Measurements from ENCODE around the gene RSPO4. TPM values are rescaled to one million over a fixed set of nuclear protein-coding genes. Genes with fewer than 3 reads are reported as not detected.

The RSPO4 gene
- total RNA-seq, 1 donor from 2014 or later, result 0.11 TPM

DNA sequence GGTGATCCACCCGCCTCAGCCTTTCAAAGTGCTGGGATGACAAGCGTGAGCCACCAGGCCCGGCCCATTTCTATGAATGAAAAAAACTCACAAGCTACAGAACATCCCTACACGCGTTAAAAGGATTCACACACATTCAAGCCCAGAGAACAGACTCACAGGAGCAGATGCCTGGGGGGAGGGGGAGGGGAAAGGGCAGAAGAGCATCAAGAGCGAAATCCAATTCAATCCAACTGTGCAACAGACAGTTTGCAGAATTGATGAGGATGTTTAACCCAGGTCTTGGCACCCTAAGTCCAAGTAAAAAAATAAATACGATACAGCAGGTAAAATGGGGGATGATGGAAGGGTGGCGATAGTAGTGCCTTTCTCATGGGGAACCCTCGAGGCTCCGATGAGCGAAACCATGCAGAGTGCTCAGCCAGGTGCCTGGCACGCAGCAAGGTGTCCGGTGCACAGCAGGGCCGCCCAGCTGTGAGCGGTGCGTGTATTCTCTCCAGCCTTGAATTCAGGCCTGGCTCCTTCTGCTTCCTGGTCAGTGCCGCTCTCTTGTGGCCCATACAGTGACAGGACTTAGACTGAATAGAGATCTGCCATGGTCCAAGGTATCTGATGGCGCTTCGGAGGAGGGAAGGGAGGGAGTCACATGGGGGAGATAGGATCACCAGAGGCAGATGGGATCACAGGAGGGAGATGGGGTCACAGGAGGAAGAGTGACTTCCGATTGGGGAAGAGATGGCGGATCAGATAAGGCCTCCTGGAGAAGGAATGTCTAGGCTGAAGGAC, 50.5 kb downstream of the RSPO4 start:
- Mint-ChIP-seq H3K9me3 (no peaks in the 10 kb centered on the region), H3K4me3 (no peak overlapping the region), H3K36me3 (ENCODE audit: low read depth) (no peaks in the 10 kb centered on the region), H3K27ac (no peak overlapping the region), H3K27me3 (peaks cover 31% of the 10 kb centered on the region), H3K4me1 (peaks cover 2% of the 10 kb centered on the region)
- no peak for ATAC-seq (ENCODE audit: low read depth)
- CTCF ChIA-PET, result interaction anchor here (1.4 kb wide), 1 partner anchor 136 kb away, joined by 4 read pairs; no protein-coding TSS in a partner anchor
- TF ChIP-seq CTCF (IDR thresholded peaks at IDR 0.05), result no peak
- no peak for DNase-seq
- POLR2A ChIA-PET, result no interaction called here
- intact Hi-C loops (cut with micrococcal nuclease), result no loop called here

DNA sequence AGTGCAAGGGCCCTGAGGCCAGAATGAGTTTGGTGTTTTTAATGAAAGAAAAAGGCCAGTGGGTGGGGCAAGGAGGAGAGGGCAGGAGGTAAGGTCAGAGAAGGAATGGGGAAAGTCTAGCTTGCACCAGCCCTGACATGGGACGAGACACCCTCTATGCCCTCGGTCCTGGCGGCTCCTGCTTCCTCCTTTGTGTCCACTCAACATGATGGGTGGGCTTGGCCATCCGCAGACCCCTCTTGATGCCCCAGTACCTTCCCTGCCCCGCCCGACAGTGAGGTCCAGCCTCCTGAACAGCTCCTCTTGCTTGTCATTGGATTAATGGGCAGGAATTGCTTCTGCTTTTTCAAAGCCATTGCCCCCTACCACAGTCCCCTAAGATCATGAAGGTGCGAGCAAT, 52.4 kb downstream of the RSPO4 start:
- H3K4me1 Mint-ChIP-seq, result no peaks in the 10 kb centered on the region
- no peaks in the 10 kb centered on the region for H3K9me3 Mint-ChIP-seq
- no peak for ATAC-seq (ENCODE audit: low read depth)
- POLR2A ChIA-PET, result no interaction called here
- peaks cover 17% of the 10 kb centered on the region for H3K27me3 Mint-ChIP-seq
- CTCF ChIA-PET, result no interaction called here
- no peak for DNase-seq
- H3K4me3 Mint-ChIP-seq, result no peak overlapping the region
- H3K27ac Mint-ChIP-seq, result no peak overlapping the region
- intact Hi-C loops (cut with micrococcal nuclease), result no loop called here
- TF ChIP-seq CTCF (IDR thresholded peaks at IDR 0.05), result no peak
- H3K36me3 Mint-ChIP-seq (ENCODE audit: low read depth), result no peaks in the 10 kb centered on the region

GRCh38 chr20:946826-947225, 55.3 kb downstream of the RSPO4 start:
- POLR2A ChIA-PET, result no interaction called here
- TF ChIP-seq CTCF (IDR thresholded peaks at IDR 0.05), result no peak
- ATAC-seq (ENCODE audit: low read depth), result no peak
- peaks cover 14% of the 10 kb centered on the region for H3K27me3 Mint-ChIP-seq
- no peak for DNase-seq
- H3K4me3 Mint-ChIP-seq, result no peak overlapping the region
- H3K9me3 Mint-ChIP-seq, result no peaks in the 10 kb centered on the region
- no peak overlapping the region for H3K27ac Mint-ChIP-seq
- no peaks in the 10 kb centered on the region for H3K36me3 Mint-ChIP-seq (ENCODE audit: low read depth)
- H3K4me1 Mint-ChIP-seq, result no peaks in the 10 kb centered on the region
- intact Hi-C loops (cut with micrococcal nuclease), result no loop called here
- CTCF ChIA-PET, result interaction anchor here (2.3 kb wide), 1 partner anchor 9 kb away, joined by 13 read pairs; no protein-coding TSS in a partner anchor

DNA sequence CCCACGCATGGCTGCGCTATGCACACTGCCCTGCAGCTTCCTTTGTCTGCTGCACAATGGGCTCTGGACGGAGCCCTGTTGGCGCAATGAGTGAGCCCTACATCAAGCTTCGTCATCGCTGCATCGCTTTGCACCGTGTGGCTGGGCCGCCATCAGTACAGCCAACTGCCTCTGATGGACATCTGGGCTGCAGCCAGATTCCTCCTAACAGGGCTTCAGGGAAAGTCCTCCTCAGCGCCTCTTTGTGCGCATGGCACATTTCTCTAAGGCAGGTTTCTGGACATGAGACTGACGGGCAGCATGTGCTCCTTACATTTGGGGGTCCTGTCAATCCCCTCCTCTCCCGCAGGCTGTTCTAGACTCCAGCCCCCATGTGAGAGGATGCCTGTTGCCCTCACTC, 56.3 kb downstream of the RSPO4 start:
- no peak for TF ChIP-seq CTCF (IDR thresholded peaks at IDR 0.05)
- H3K4me1 Mint-ChIP-seq, result no peaks in the 10 kb centered on the region
- H3K9me3 Mint-ChIP-seq, result no peaks in the 10 kb centered on the region
- peaks cover 15% of the 10 kb centered on the region for H3K27me3 Mint-ChIP-seq
- POLR2A ChIA-PET, result no interaction called here
- ATAC-seq (ENCODE audit: low read depth) (no peak), DNase-seq (no peak)
- no peaks in the 10 kb centered on the region for H3K36me3 Mint-ChIP-seq (ENCODE audit: low read depth)
- intact Hi-C loops (cut with micrococcal nuclease), result no loop called here
- CTCF ChIA-PET, result interaction anchor here (2.3 kb wide), 1 partner anchor 10 kb away, joined by 13 read pairs; no protein-coding TSS in a partner anchor
- no peak overlapping the region for H3K27ac Mint-ChIP-seq
- H3K4me3 Mint-ChIP-seq, result no peak overlapping the region

DNA sequence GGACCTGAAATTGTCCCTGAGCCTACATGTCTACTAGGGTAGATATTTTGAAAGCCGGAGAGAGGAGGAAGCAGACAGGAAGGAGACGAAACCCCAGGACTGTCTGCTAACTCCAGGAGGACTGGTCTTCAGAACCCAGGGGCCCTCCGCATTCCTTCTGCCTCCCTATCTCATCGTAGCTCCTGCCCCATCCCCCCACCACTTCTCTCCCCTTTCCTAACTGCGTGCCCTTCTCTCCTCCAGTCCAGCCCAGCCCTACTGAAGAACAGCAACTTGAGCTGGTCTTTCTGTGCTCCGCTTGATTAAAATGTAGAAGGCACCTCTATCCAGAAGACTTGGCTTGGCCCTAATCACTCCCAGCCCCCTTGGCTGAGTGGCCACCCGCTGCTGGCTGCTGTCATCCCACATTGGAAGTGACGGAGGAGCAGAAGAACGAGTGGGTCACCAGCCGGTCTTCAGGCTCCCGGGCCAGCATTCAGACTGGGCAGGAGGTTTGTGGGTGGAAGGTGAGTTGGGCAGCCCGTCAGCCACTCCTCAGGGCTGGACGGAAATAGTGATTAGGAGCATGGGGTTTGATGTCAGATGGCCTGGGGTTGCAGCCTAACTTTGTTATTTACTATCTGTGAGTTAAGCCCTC, 57.2 kb downstream of the RSPO4 start:
- Mint-ChIP-seq H3K27me3 (peaks cover 15% of the 10 kb centered on the region), H3K4me3 (no peak overlapping the region), H3K36me3 (ENCODE audit: low read depth) (no peaks in the 10 kb centered on the region), H3K27ac (no peak overlapping the region), H3K4me1 (no peaks in the 10 kb centered on the region), H3K9me3 (no peaks in the 10 kb centered on the region)
- no peak for TF ChIP-seq CTCF (IDR thresholded peaks at IDR 0.05)
- no peak for ATAC-seq (ENCODE audit: low read depth)
- ChIA-PET CTCF (no interaction called here), POLR2A (no interaction called here)
- intact Hi-C loops (cut with micrococcal nuclease), result no loop called here
- DNase-seq, result no peak

All from activated B cell treated with CpG ODN at 0.5 μM for 24 hours (primary cell).